GM18858 (cell line): ENCODE data around the gene RNF5.
"Not testable (repeated sequence)": the region's sequence is repeated elsewhere in the genome, so short reads cannot be mapped to it uniquely, and the experiment has no call there.

Experiments
- ATAC-seq: cut with Tn5 transposase; IDR thresholded peaks from one replicate; pipeline ENCODE4 v1.9.1; 2021; ENCODE audit not compliant: unreplicated experiment

The RNF5 gene

DNA sequence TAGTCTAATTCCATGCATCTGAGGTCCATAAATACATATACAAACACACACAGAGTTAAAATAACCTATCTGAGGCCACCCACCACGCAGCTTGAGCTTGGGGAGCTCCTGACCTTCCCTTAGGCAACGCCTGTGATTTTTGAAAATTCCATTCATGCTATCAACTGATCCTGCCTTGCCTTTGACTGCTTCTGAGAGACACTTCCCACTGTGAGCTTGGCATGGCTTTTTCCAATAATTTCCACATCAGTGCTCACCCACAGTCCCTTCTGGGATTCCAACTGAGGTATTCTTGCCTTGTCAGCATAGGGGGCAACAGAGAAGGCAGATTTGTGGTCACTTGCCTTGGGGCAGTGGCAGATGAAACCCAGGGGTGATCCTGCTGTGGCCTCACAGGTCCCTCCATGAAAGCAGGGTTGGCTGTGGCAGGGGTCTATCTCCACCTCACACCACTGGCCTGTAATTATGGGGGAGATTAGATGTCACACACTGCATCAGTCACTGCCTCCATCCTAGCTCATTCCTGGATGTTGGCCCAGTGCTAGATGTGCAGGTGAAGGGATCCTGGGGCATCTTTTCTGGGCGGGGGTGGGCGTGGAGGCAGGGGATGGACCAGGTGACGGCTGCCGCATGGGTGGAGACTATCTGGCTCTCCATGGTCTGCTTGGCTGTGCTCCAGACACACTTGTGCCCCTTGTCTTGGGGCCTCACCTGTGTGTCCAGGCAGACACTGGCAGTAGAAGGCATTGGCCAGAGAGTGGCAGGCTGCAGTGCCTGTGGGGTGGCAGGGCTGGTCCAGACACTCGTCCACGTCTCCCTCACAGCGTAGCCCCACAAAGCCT, 25.4 kb downstream of the RNF5 start:
- no peak for ATAC-seq

DNA sequence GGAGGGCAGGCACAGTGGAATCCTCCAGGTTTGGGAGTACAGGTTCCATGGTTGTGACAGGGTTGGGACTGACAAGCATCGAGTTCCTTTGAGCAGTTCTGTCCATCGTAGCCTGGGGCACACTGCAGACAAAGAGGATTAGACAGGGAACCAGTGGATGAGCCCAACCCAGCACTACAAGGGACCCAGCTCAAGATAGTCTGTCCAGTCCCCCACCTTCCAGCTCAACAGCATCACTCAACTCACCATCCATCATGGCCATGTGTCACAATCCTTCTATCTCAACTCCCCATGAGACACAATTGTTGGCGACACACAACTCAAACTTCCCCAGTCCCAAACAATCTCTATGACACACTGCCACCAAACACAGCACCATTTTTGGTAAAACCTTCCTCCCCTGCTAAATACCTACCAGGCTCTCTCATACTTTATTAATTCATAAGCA, 26.1 kb downstream of the RNF5 start:
- no peak for ATAC-seq

DNA sequence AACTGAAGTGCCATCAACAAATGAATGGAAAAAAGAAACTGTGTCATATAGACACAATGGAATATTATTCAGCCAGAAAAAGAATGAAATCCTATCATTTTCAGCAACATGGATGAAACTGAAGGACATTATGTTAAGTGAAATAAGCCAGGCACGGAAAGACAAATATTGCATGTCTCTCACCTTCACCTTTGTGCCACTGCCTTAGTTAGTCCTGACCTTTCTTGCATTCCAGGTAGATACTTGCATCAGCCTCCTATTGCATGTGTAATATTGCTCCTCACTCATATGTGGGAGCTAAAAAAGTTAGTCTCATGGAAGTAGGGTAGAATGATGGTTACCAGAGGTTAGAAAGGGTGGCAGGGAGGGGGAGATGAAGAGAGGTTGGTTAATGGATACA, 30.8 kb downstream of the RNF5 start:
- no peak for ATAC-seq

DNA sequence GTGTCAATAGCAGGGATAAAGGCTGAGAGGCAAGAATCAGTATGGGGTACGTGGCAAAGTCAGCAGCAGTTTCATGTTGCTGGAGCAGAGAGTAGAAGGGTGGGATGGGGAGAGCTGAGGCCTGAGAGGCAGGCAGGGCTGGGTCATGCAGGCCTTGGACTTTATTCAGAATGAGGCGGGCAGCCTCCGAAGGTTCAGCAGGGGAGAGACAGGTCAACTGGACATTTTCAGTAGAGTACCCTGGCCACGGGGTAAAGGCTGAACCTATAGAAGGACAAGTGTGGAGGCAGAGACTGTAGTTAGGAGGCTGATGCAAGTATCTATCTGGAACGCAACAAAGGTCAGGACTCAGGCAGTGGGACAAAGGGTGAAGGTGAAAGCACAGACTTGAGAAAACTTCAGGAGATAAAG, 32.0 kb downstream of the RNF5 start:
- ATAC-seq = no peak

DNA sequence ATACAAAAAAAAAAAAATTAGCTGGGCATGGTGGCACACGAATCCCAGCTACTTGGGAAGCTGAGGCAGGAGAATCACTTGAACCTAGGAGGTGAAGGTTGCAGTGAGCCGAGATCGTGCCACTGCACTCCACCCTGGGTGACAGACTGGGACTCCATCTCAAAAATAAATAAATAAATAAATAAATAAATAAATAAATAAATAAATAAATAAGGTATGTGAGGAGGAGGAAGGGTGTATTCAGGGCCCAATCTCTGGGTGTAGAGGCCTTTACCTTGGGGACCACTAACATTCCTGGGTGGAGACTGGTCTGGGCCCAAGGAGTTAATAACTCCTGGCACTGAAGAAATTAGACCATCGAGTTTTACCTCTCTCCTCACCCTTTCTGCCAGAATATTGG, 33.2 kb downstream of the RNF5 start:
- not testable (repeated sequence) for ATAC-seq

- ATAC-seq = no peak
Observed at GRCh38 chr6:32212076-32212760, 34.0 kb downstream of the RNF5 start.

- ATAC-seq = no peak
Observed at GRCh38 chr6:32213649-32214048, 35.4 kb downstream of the RNF5 start.

- no peak for ATAC-seq
Observed at GRCh38 chr6:32214126-32214525, 35.9 kb downstream of the RNF5 start.

- no peak for ATAC-seq
Observed at GRCh38 chr6:32215617-32216016, 37.4 kb downstream of the RNF5 start.

DNA sequence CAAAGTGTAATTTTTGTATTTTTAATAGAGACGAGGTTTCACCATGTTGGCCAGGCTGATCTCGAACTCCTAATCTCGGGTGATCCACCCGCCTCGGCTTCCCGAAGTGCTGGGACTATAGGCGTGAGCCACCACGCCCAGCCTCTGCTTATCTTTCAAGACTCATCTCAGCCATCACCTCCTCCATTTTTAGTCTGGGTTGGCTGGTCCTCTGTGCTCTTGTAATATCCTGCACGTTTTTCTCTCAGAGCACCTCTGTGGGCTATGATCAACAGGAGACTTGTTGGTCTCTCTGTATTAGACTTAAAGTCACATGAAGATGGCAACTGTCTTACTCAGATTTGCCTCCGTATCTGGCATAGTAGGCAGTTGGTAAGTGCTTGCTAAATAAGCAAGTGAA, 38.1 kb downstream of the RNF5 start:
- no peak for ATAC-seq

DNA sequence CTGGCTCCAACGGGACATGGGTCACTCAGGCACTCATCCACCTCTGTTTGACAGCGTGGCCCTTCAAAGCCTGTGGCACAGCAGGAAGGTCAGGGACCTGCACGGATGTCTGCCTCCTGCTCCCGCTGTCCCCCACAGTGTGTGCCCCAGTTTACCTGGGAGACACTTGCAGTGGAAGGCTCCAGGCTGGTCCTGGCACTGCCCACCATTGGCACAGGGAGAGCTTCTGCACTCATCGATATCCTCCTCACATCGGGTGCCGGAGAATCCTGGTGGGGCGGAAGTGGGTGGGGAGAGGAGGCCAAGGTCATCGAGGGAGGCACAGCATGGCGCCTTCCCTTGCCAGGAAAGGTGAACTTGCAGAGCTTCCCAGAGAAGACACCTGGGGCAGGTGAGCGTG, 38.8 kb downstream of the RNF5 start:
- ATAC-seq = no peak

DNA sequence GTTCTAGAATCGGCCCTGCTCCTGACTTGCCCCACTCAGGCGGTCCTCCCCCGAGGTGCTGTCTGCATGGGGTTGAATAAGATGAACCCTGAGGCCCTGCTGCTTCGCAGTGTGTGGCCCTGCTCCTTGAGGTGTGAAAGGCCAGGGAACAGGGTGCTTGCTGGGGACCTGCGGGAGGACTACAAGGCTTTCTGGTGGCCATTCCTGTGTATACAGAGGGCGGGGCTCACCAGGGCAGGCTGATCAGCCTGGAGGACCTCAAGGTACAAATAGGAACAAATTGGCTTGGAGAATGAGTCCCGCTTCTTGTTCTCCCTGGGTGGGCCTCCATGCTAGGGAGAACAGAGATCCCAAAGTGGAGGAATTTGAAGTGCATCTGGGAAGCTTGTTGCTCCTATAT, 40.0 kb downstream of the RNF5 start:
- ATAC-seq = no peak

- ATAC-seq = no peak
Observed at GRCh38 chr6:32220021-32220420, 41.8 kb downstream of the RNF5 start.

DNA sequence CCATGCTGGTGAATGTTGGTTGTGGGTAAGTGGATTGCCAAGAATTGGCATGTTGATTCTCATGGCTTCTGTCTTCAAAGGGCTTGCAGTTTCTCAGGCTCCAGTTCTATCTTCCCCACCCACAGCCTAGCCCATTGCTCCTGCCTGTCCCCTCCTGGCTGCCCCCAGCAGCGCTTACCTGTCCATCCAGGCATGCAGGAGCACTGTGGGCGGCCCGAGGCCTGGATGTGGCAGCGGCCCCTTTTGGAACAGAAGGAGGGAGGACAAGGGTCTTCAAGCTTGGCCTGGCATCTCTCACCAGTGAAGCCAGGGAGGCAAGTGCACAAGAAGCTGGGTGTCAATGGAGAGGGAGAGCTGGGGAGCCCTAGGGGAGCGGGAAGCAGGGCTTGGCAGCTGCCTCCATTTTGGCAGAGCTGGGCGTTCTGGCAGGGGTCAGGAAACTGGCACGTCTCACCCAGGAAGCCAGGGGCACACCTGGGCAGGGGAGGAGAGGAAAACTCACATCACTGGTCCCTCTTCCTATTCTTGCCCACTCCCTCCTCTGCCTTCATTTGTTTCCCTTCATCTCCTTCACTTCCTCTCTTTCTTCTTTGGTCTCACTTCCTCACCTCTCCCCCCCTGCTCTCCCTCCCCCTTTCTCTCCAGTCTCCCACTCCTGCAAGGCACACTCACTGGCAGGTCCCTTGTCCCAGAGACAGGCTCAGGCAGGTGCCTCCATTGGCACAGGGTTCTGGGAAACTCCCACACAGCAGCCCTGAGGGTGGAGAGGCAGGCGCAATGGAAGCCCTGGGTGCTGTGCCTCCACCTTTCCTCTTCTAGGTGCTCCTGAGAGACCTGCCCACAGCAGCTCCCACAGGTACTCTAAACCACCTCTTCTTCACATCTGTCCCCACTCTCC, 44.4 kb downstream of the RNF5 start:
- ATAC-seq = no peak

GRCh38 chr6:32223258-32224235, 45.3 kb downstream of the RNF5 start, which contains the start of gene NOTCH4:
NOTCH4 (minus strand) TSS chr6:32224067; CDS start chr6:32223928, 139 bp downstream.
- no peak for ATAC-seq

GRCh38 chr6:32224696-32225095, 46.5 kb downstream of the RNF5 start:
- ATAC-seq = no peak

DNA sequence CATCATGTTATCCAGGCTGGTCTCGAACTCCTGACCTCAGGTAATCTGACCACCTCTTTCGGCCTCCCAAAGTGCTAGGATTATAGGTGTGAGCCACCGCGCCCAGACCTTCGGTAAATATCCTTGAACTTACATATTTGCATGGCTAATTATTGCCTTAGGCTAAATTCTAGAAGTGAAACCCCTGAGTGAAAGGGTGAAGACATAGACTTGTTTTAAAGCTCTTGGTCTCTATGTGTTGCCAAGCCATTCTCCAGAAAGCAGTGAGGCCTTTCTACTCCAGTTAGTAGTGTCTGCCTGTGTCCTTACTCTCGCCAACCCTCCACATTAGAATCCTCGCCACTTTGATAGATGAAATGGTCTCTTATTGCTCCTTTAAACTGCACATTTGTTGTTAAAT, 48.2 kb downstream of the RNF5 start:
- ATAC-seq = no peak
